ENCODE data around the gene ODC1.

Gene ODC1

GRCh38 chr2:10439185-10439879 is 8.8 kb downstream of the ODC1 start:
- Histone ChIP-seq H3K27ac (ENCODE audit: low read depth, low read length) (no peak overlapping the region), H3K4me3 (ENCODE audit: low read depth in 1 of 2, low read length in 2 of 2) (no peak overlapping the region), H3K36me3 (ENCODE audit: insufficient read depth, low read length) (peaks cover 47% of the 10 kb centered on the region), H3K27me3 (ENCODE audit: control insufficient read depth in 1 of 2, insufficient read depth in 2 of 2, low read length in 2 of 2) (peaks cover 0 to 3% of the 10 kb centered on the region in 2 donors), H3K9ac (ENCODE audit: low read length) (no peak overlapping the region), H3K4me1 (ENCODE audit: insufficient read depth, low read length) (peaks cover 7% of the 10 kb centered on the region), H3K9me3 (ENCODE audit: low read length) (no peaks in the 10 kb centered on the region)

DNA sequence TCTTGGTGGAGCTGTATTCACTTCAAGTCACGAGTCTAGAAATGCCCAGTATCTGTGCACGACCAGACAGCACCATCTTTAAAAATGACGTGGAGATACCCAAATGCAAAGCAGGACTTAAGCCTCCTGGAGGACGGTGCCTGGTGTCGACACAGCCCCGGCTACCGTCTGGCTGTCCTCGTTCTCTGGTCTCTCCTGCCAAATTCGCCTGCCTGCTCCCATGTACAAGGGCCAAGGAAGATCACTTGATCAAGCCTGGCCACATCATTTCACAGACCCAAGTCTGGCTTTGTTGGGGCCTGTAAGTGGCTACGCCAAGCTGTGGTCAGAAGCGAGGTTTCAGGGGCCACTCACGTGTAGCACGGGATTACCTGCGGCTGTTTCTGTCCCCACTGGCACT is 9.4 kb downstream of the ODC1 start:
- Histone ChIP-seq H3K36me3 (ENCODE audit: insufficient read depth, low read length) (peaks cover 41% of the 10 kb centered on the region), H3K27me3 (ENCODE audit: control insufficient read depth in 1 of 2, insufficient read depth in 2 of 2, low read length in 2 of 2) (peaks cover 0 to 6% of the 10 kb centered on the region in 2 donors), H3K4me1 (ENCODE audit: insufficient read depth, low read length) (peaks cover 7% of the 10 kb centered on the region), H3K9me3 (ENCODE audit: low read length) (no peaks in the 10 kb centered on the region), H3K4me3 (ENCODE audit: low read depth in 1 of 2, low read length in 2 of 2) (no peak overlapping the region), H3K27ac (ENCODE audit: low read depth, low read length) (no peak overlapping the region), H3K9ac (ENCODE audit: low read length) (no peak overlapping the region)

- Histone ChIP-seq H3K36me3 (ENCODE audit: insufficient read depth, low read length) (peaks cover 33% of the 10 kb centered on the region), H3K4me1 (ENCODE audit: insufficient read depth, low read length) (peaks cover 7% of the 10 kb centered on the region), H3K4me3 (ENCODE audit: low read depth in 1 of 2, low read length in 2 of 2) (no peak overlapping the region), H3K9me3 (ENCODE audit: low read length) (no peaks in the 10 kb centered on the region), H3K9ac (ENCODE audit: low read length) (no peak overlapping the region), H3K27ac (ENCODE audit: low read depth, low read length) (no peak overlapping the region), H3K27me3 (ENCODE audit: control insufficient read depth in 1 of 2, insufficient read depth in 2 of 2, low read length in 2 of 2) (peaks cover 0 to 6% of the 10 kb centered on the region in 2 donors)
Measured at GRCh38 chr2:10437806-10438205, 10.3 kb downstream of the ODC1 start.

DNA sequence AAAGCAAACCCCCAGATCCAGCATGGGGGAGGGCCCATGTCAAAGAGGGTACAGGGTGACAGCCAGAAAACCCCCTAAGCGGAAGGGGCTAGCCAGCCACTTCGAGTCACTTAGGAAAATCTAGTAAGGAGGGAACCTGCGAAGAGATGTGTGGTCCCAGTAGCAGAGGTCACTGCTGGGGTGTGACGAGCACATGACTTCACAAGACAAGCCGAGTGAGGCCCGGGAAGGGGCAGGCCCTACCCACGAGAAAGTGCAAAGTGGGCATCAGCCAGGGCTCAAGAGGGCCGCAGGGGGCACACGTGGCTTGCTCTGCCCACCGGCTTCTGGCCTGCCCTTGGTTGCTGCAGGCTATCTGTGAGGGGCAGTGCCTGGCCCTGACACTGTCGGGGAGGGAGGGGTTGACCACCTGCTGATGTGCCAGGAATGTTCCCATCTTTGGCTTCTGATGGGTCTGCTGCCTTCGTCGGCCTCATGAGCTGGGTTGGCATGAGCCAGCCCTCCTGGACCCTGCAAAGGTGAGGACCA is 11.5 kb downstream of the ODC1 start:
- H3K4me3 ChIP-seq (ENCODE audit: low read depth in 1 of 2, low read length in 2 of 2), result no peak overlapping the region
- H3K9me3 ChIP-seq (ENCODE audit: low read length), result no peaks in the 10 kb centered on the region
- H3K27ac ChIP-seq (ENCODE audit: low read depth, low read length), result no peak overlapping the region

GRCh38 chr2:10435820-10436204 is 12.3 kb downstream of the ODC1 start:
- Histone ChIP-seq H3K36me3 (ENCODE audit: insufficient read depth, low read length) (peaks cover 13% of the 10 kb centered on the region), H3K9ac (ENCODE audit: low read length) (no peak overlapping the region), H3K9me3 (ENCODE audit: low read length) (no peaks in the 10 kb centered on the region), H3K4me3 (ENCODE audit: low read depth in 1 of 2, low read length in 2 of 2) (no peak overlapping the region), H3K4me1 (ENCODE audit: insufficient read depth, low read length) (peaks cover 7% of the 10 kb centered on the region), H3K27ac (ENCODE audit: low read depth, low read length) (no peak overlapping the region), H3K27me3 (ENCODE audit: control insufficient read depth in 1 of 2, insufficient read depth in 2 of 2, low read length in 2 of 2) (peaks cover 0 to 6% of the 10 kb centered on the region in 2 donors)

More for the DNA sequence above, 11.5 kb downstream of the ODC1 start:
- peaks cover 21% of the 10 kb centered on the region for H3K36me3 ChIP-seq (ENCODE audit: insufficient read depth, low read length)
- H3K4me1 ChIP-seq (ENCODE audit: insufficient read depth, low read length), result peaks cover 7% of the 10 kb centered on the region
- H3K27me3 ChIP-seq (ENCODE audit: control insufficient read depth in 1 of 2, insufficient read depth in 2 of 2, low read length in 2 of 2), result peaks cover 0 to 6% of the 10 kb centered on the region in 2 donors
- no peak overlapping the region for H3K9ac ChIP-seq (ENCODE audit: low read length)

GRCh38 chr2:10434886-10435819 is 13.0 kb downstream of the ODC1 start:
- no peaks in the 10 kb centered on the region for H3K9me3 ChIP-seq (ENCODE audit: low read length)
- H3K9ac ChIP-seq (ENCODE audit: low read length), result no peak overlapping the region
- peaks cover 0 to 6% of the 10 kb centered on the region in 2 donors for H3K27me3 ChIP-seq (ENCODE audit: control insufficient read depth in 1 of 2, insufficient read depth in 2 of 2, low read length in 2 of 2)
- H3K36me3 ChIP-seq (ENCODE audit: insufficient read depth, low read length), result peaks cover 7% of the 10 kb centered on the region
- peaks cover 7% of the 10 kb centered on the region for H3K4me1 ChIP-seq (ENCODE audit: insufficient read depth, low read length)
- no peak overlapping the region for H3K27ac ChIP-seq (ENCODE audit: low read depth, low read length)
- H3K4me3 ChIP-seq (ENCODE audit: low read depth in 1 of 2, low read length in 2 of 2), result no peak overlapping the region

- Histone ChIP-seq H3K27me3 (ENCODE audit: control insufficient read depth in 1 of 2, insufficient read depth in 2 of 2, low read length in 2 of 2) (peaks cover 0 to 6% of the 10 kb centered on the region in 2 donors), H3K4me1 (ENCODE audit: insufficient read depth, low read length) (peaks cover 2% of the 10 kb centered on the region), H3K4me3 (ENCODE audit: low read depth in 1 of 2, low read length in 2 of 2) (no peak overlapping the region), H3K36me3 (ENCODE audit: insufficient read depth, low read length) (no peaks in the 10 kb centered on the region), H3K27ac (ENCODE audit: low read depth, low read length) (no peak overlapping the region), H3K9me3 (ENCODE audit: low read length) (no peaks in the 10 kb centered on the region), H3K9ac (ENCODE audit: low read length) (no peak overlapping the region)
Measured at GRCh38 chr2:10433947-10434885, 13.9 kb downstream of the ODC1 start.

GRCh38 chr2:10433264-10433946 is 14.7 kb downstream of the ODC1 start:
- H3K36me3 ChIP-seq (ENCODE audit: insufficient read depth, low read length), result no peaks in the 10 kb centered on the region
- no peaks in the 10 kb centered on the region for H3K9me3 ChIP-seq (ENCODE audit: low read length)
- H3K27me3 ChIP-seq (ENCODE audit: control insufficient read depth in 1 of 2, insufficient read depth in 2 of 2, low read length in 2 of 2), result peaks cover 0 to 6% of the 10 kb centered on the region in 2 donors
- H3K27ac ChIP-seq (ENCODE audit: low read depth, low read length), result no peak overlapping the region
- no peak overlapping the region for H3K9ac ChIP-seq (ENCODE audit: low read length)
- no peaks in the 10 kb centered on the region for H3K4me1 ChIP-seq (ENCODE audit: insufficient read depth, low read length)
- H3K4me3 ChIP-seq (ENCODE audit: low read depth in 1 of 2, low read length in 2 of 2), result no peak overlapping the region

- H3K9me3 ChIP-seq (ENCODE audit: low read length), result no peaks in the 10 kb centered on the region
- H3K9ac ChIP-seq (ENCODE audit: low read length), result no peak overlapping the region
- H3K36me3 ChIP-seq (ENCODE audit: insufficient read depth, low read length), result no peaks in the 10 kb centered on the region
- no peaks in the 10 kb centered on the region for H3K4me1 ChIP-seq (ENCODE audit: insufficient read depth, low read length)
- H3K4me3 ChIP-seq (ENCODE audit: low read depth in 1 of 2, low read length in 2 of 2), result no peak overlapping the region
- peaks cover 0 to 6% of the 10 kb centered on the region in 2 donors for H3K27me3 ChIP-seq (ENCODE audit: control insufficient read depth in 1 of 2, insufficient read depth in 2 of 2, low read length in 2 of 2)
- H3K27ac ChIP-seq (ENCODE audit: low read depth, low read length), result no peak overlapping the region
Measured at GRCh38 chr2:10432311-10433181, 15.6 kb downstream of the ODC1 start.

GRCh38 chr2:10431797-10432196 is 16.3 kb downstream of the ODC1 start:
- Histone ChIP-seq H3K36me3 (ENCODE audit: insufficient read depth, low read length) (no peaks in the 10 kb centered on the region), H3K4me3 (ENCODE audit: low read depth in 1 of 2, low read length in 2 of 2) (no peak overlapping the region), H3K27me3 (ENCODE audit: control insufficient read depth in 1 of 2, insufficient read depth in 2 of 2, low read length in 2 of 2) (peaks cover 0 to 6% of the 10 kb centered on the region in 2 donors), H3K27ac (ENCODE audit: low read depth, low read length) (no peak overlapping the region), H3K9me3 (ENCODE audit: low read length) (no peaks in the 10 kb centered on the region), H3K4me1 (ENCODE audit: insufficient read depth, low read length) (no peaks in the 10 kb centered on the region), H3K9ac (ENCODE audit: low read length) (no peak overlapping the region)
